GM18867 (cell line): Measurements from ENCODE around the gene HSFX1.

Source experiments
- ATAC-seq: cut with Tn5 transposase; IDR thresholded peaks from one replicate; pipeline ENCODE4 v1.9.1; 2021; ENCODE audit warnings: mild to moderate bottlenecking, moderate library complexity; ENCODE audit not compliant: unreplicated experiment

Gene HSFX1

DNA sequence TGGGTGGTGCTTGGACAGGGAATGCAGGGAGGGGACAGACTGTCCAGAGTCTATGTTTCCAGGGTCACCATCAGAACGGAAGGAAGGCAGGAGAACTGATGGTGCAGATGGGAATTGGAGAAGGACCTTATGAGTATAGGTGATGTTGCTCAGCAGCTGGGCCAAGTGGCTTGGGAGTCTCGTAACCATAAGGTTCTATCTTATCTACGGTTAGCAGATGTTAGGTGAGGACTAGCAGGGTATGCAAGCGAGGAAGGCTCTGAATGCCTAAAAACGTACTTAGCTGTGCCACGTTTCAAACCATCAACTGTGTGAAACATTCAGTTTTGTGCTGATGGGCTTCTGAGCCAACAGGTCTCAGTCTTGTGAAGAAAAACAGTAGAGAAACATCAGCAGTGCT, 30.2 kb downstream of the HSFX1 start:
- ATAC-seq = no peak

DNA sequence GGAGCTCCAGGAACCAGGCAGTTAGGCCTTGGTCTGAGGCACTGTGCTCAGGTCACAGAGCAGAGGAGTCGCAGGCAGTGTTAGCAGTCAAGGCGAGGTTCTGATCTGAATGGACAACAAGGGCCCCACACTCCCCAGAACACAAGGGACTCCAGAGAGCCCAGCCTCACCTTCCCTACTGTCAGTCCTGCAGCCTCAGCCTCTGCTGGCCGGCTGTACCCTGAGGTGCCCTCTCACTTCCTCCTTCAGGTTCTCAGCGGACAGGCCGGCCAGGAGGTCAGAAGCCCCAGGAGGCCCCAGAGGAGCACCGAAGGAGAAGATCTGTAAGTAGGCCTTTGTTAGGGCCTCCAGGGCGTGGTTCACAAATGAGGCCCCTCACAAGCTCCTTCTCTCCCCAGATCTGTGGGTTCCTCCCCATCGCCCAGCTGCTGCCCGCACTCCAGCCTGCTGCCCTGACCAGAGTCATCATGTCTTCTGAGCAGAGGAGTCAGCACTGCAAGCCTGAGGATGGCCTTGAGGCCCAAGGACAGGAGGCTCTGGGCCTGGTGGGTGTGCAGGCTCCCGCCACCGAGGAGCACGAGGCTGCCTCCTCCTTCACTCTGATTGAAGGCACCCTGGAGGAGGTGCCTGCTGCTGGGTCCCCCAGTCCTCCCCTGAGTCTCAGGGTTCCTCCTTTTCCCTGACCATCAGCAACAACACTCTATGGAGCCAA, 34.0 kb downstream of the HSFX1 start:
- ATAC-seq = no peak

DNA sequence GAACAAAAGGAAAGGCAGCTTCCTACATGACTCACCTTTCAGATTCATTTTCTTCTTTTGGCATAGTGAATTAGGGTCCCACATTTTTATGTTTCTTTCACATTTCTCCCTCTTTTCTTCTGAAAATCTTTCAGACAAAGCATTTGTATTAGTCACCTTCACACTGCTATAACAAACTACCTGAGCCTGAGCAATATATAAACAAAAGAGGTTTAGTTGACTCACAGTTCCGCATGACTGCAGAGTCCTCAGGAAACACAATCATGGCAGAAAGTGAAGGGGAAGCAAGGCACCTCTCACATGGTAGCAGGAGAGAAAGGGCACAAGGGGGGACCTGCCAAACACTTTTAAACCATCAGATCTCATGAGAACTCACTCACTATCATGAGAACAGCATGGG, 44.8 kb downstream of the HSFX1 start:
- ATAC-seq = no peak

DNA sequence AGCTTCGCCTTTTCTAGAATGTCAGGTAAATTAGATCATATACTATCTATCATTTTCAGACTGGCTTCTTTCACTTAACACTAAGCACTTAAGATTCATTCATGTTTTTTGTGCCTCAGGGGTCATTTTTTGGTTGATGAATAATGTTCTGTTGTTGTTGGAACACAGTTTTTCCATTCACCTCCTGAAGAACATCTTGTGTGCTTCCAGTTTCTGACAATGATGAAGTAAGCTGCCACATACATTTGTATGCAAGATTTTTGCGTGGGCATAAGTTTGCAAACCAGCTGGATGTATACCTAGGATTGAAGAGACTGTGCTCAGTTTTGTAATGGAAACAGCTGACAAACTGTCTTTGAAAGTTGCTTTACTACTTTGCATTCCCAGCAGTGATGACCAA, 45.5 kb downstream of the HSFX1 start:
- no peak for ATAC-seq

GRCh38 chrX:149825424-149825823, 51.6 kb downstream of the HSFX1 start:
- no peak for ATAC-seq
